ENCODE data around the gene FOXC2.
"Not testable (repeated sequence)": the region's sequence is repeated elsewhere in the genome, so short reads cannot be mapped to it uniquely, and the experiment has no call there.

The FOXC2 gene

DNA sequence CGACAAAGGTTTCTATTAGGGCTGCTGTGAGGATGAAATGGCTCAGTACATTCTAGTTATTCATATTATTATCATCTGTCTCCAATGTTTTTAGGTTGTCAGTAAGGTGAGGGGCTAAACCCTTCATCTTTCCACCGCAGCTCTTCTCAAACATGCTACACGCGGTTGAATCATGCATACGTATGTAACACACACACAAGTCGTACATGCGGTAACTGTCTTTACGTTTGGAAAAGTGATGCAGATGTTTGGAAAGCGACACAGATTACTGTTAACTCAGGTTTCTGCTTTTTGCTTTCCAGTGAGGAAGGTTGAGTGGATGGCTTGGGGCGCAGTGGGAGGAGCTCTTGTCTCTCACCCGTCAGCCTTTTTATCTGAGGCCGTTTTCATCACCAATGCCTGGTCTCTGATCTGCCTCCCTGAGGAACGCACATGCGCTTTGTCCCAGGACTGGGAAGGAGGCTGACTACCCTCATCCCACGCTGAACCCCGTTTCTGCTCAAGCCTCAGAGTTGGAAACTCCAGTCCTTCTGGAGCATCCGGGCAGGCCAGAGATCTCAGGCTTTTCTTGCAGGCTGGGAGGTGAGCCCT is 8.6 kb downstream of the FOXC2 start:
- DNase-seq, result no peak

DNA sequence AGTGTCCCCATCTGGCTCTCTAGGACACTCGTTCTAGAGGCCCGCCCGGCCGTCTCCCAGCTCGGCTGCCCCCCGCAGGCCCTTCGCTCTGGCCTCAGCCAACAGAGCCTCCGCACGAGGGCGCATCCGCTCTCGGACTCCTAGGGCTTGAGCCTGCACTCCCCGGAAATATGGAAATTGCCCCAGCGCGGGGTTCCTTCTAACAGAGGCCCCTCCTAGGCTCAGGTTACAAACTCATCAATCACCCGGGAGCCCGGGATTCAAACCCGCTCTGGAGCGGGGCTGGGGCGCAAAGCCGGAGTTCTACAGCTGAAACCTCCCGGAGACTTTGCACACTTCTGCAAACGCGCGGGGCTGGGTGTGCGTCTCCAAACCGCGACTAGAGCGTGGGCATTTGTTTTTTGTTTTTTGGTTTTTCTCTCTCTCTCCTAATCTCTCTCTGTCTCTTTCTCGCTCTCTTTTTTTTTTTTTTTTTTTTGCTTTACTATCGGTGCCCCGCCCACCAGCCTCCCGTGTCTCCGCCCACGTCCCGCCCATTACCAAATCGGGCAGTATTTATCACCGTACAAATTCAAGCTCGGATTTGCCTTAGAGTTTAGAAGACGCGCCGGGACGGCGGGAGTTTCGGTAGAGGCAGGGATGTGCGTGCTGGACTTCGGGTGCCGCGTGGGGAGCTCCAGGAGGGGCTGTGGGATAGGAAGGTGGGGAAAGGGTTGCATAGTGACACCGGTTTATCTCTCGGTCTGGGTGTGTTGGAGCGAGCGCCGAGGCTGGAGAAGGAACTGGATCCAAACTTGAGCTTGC is 9.3 kb downstream of the FOXC2 start:
- DNase-seq, result peak; percentile 14

DNA sequence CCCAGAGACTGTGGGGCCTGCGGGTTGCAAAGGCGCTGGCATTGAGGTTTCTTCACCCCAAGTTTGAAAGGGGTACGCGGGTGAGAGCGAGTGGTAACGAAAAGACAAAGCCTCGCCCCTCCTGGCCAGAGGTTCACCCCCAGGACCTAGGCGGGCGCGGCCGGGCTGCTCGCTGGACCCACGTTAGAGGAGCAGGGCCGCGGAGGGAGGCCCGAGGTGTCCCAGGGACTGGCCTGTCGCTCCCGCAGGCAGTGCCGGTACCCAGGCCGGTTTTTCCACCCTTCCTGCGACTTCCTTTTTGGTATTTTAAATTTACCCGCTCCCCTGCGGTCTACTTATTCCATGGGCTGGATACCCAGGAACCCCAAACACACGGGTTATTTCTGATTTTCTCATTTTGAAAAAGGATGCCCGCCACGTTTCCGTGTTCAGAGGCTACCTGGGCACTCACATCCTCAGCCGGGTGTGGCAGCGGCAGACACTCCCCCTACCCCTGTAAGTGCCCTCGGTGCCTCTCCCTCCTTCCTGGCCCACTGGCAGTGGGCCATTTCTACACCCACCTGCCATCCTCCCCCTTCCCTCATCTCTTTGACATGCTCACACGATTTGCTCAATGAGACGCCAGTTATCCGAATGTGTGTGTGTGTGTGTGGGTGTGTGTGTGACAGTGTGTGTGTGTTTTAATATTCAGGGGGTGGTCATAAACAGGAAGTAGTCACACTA is 10.1 kb downstream of the FOXC2 start:
- no peak for DNase-seq

DNA sequence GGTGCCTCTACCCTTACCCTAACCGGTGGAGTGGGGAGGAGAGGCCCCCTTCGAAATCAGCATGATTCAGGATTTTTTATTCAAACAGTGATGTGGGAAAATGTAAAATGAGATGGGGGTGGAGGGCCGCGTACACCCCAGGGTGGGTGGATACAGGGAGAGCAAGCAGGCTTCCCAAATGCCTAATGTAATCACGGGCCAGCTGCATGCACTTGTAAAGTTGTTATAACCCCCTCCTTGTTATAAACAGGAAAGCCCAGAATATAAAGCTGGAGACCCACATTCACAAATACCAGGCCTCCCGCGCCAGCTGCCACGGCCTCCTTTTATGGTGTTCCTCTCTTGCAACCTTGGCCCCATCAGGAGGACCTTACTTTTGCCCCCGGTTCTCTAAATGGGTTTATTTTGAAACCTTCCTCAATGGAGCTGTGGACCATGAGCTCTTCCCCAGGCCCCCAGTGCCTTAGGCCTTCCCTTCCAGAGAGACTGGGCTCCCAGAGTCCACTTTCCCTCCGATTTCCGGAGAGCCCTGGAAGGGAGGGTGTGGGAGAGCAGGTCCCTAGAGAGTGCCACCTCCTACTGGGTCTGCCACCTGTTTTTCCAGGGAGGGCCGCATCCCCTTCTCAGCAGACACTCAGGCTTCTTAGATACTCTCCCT is 10.8 kb downstream of the FOXC2 start:
- DNase-seq, result no peak

DNA sequence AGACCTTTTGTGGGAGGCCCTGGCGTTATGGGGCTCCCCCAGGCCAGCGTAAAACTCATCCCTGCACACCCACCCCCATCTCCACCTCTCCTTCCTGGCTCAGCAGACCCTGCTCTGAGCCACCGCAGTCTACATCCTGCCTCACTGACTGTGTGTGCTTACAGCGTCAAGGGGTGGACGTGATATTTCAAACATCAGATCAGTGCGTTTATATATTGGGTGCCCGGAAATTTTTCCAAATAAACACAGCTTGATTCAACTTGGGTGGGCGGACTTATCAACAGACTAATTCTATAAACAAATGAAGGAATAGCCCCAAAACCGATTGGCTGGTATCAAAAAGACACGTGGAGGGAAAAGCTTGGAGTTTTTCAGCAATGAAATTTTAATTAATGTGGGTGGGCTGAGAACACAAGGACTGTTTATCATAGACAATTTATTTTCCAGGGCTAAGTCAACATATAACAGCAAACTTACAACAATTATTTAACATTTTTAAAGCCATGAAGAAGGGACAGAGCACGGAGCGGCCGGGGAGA is 11.5 kb downstream of the FOXC2 start, which contains the start of gene FOXL1:
Gene FOXL1 (plus strand): TSS at position 489 of the 539 bp plus-strand sequence. CDS start 175 bp downstream, outside the sequence.
- no peak for DNase-seq

DNA sequence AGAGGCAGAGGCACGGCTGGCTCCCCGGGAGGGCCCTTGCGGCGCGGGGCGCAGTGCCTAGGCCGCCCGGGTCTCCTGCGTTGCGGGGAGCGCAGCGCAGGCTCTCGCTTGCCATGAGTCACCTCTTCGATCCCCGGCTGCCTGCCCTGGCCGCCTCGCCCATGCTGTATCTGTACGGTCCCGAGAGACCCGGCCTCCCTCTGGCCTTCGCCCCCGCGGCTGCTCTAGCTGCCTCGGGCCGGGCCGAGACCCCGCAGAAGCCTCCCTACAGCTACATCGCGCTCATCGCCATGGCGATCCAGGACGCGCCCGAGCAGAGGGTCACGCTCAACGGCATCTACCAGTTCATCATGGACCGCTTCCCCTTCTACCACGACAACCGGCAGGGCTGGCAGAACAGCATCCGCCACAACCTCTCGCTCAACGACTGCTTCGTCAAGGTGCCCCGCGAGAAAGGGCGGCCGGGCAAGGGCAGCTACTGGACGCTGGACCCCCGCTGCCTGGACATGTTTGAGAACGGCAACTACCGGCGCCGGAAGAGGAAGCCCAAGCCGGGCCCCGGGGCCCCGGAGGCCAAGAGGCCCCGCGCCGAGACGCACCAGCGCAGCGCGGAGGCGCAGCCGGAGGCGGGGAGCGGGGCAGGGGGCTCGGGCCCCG is 12.1 kb downstream of the FOXC2 start:
- no peak for DNase-seq

DNA sequence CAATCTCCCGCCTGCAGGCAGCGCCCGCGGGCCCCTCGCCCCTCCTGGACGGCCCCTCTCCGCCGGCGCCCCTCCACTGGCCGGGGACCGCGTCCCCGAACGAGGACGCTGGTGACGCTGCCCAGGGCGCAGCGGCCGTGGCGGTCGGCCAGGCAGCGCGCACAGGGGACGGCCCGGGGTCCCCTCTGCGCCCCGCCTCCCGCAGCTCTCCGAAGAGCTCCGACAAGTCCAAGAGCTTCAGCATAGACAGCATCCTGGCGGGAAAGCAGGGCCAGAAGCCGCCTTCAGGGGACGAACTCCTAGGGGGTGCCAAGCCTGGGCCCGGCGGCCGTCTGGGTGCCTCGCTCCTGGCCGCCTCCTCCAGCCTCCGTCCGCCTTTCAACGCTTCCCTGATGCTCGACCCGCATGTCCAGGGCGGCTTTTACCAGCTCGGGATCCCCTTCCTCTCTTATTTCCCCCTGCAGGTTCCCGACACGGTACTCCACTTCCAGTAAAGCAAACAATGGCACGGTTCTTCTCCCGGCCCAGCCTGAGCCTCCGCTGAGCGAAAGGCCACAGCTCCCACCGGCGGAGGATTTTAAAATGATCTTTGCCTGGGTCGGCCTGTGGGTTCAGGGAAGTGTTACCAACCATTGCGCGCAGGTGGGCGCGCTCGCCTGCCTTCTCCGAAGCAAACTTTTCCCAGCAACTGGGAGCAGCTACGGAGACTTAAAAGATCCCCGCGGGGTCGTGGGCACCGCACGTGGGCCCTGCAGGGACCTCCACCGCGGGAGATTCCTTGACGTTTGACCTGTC is 12.8 kb downstream of the FOXC2 start:
- DNase-seq, result no peak

DNA sequence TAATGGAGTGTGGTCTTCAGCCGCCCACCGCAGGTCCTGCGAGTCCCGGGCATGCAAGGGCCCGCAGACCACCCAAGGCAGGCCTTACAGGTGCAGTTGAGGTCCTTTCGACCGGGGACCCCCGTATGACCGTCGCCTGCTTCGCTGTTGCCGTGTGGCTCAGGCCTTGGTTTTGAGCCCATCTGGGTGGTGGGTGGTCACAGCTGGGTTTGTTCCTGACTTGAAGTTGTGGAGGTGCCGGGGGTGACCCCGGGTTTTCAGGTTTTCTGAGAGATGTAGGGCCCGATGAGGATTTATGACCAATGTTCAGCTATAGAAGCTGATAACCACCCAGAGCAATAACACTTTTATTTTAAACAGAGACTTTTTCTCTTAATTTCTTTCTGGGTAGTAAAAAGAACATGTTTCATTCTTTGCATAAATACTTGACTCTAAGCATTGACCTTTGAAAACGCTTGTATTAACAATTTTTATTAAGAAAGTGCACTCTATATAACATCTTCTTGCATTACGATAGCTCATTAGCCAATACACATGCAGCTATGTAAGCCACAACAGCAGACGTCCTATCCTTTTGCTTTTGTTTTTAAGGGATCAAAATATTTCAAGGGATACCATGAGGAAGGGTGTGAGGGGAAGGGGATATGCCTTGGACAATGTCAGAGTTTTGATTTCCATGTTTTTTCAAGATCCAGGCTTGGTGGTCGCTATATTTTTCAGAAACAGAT is 13.6 kb downstream of the FOXC2 start:
- no peak for DNase-seq

DNA sequence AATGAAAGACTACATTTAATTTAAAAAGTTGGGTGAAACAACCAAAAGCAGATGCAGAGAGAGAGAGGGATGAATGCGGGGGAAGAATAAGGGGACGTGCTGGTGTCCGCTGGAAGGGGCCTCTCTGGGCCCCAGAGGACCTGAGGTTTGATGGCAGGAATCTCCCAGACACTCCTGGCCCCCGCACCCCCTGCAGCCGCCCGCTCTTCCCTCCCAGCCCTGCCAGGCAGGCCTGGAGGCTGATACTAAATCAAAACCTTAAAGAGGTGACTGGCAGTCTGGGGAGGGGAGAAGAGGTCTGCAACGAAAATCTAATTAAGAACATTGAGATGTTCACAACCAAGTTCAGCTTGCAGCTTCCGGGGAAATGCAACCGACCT is 14.2 kb downstream of the FOXC2 start:
- no peak for DNase-seq

DNA sequence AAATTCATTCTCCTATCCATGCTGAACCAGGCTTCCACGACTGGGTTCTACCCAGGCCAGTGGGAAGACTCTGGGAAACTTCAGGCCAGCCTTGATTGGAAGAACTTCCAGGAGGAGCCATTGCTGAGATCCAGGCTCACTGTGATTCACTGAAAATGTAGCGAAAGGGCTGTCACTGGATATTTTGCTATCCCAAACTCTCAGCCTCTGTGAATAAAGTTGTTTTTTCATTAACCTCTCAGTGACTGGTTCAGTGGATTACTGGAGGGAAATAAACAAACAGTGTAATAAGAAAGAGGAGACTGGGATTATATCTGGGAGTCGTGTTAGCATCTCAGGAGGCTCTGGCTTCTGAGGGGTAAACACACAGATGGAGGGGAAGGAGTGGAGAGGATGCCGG is 14.8 kb downstream of the FOXC2 start:
- DNase-seq, result no peak

DNA sequence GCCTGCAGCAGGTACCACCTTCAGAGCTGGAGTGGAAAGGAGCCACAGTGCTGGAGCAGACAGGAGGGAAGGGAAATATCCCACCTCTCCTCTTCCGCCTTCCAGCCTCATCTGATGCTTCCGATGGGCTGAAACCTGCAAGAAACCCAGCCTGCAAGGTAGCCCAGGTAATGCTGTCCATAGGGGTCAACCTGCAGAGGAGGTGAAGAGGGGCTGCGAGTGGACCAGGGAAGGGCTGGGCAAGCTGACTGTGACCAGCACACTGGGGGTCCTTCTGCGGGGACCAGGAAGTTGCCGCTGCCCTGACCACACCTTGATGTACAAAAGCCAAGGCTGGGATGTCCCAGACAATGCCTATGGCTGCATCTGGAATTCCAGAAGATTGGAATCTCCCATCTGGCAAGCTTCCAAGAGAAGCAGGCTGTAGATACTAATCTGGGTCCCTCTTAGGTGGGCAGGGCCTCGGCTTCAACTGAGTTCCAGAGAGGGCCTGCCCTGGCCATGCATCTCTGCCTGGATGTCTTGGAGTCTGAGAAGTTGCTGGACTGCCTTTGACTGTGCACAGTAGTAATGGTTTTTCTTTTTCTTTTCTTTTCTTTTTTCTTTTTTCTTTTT is 17.5 kb downstream of the FOXC2 start:
- no peak for DNase-seq

DNA sequence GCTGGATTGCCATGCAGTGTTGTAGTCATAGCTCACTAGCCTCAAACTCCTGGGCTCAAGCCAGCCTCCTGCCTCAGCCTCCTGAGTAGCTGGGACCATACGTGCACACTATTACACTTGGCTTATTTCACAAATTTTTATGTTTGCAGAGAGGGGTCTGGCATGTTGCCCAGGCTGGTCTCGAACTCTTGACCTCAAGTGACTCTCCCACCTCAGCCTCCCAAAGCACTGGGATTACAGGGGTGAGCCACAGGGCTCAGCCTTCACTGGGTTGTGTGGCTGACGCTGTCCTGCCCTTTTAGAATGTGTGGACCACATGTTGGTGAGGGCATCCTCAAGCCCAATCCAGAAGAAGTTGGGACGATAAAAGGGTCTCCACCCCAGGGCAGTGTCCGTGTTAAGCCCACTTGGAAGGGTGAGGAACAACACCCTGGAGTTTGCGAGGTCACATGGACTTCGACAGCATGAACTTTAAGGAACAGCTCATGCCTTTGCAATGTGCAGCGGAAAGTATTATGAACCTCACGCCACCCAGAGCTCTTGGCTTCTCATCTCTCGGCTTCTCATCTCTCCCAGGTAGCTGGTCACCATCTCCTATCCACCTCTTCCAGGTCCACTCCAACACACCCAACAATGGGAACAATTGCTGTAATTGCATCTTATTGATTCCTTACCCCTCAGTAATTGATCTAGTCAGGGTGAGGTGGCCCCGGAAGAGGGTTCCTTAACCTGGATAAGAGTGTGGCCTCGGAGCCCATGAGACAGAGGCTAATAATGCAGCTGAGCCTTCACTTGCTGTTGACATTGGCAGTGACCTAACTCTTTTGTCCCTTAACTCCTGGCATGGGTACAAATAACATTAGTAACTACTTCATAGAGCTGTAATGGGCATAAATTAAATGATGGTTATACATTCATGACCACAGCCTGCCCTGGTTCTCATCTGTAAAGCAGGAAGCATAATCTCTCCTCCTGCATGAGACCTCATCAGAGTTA is 18.4 kb downstream of the FOXC2 start:
- no peak for DNase-seq

DNA sequence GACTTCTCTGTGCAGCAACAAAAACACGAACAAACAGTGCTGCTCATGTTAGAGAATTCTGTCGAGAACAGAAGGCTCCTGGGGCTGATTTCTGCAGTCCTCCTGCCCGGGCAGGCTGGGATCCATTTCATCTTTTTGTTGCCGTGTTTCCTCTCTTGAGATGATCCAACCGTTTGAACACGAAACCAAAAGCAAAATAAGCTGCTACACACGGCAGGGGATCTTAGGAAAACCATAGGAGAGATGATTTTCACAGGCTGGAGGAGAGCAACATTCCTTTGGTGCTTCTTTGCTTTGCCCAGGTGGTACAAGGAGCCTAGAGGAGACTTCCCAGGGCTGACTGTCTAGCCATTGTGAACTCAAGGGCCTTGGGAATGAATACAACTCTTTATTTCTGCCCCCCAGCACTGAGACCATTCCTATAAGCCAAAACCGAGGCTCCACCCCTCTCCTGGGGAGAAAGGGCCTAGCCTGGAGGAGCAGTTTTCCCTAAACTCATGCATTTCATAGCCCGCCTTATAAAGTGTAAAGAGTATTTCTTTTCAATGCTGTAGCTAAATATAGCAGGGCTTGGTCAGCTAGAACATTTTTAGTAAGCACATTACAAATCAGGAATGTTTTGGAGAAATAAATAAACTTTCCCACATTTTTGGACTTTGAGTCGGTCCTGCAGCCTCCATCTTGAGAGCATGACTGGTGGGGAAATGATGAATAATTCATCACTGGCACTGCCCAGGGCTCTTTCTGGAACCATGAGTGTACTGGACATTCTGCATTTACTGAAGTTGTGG is 19.4 kb downstream of the FOXC2 start:
- DNase-seq, result no peak

DNA sequence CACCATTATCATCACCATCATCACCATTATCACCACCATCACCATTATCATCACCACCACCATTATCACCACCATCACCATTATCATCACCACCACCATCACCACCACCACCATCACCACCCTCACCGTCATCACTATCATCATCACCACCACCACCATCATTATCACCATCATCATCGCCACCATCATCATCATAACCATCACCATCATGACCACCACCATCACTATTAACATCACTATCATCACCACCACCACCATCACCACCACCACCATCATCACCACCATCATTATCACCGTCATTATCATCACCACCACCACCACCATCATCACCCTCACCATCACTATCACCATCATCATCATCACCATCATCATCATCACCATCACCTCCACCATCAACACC is 20.9 kb downstream of the FOXC2 start:
- no peak for DNase-seq

DNA sequence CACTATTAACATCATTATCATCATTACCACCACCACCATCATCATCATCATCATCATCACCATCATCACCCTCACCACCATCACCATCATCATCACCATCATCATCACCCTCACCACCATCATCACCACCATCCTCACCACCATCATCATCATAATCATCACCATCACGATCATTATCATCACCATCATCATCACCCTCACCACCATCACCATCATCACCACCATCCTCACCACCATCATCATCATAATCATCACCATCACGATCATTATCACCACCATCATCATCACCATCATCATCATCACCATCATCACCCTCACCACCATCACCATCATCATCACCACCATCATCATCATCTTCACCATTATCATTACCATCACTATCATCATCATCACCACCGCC is 21.3 kb downstream of the FOXC2 start:
- not testable (repeated sequence) for DNase-seq

DNA sequence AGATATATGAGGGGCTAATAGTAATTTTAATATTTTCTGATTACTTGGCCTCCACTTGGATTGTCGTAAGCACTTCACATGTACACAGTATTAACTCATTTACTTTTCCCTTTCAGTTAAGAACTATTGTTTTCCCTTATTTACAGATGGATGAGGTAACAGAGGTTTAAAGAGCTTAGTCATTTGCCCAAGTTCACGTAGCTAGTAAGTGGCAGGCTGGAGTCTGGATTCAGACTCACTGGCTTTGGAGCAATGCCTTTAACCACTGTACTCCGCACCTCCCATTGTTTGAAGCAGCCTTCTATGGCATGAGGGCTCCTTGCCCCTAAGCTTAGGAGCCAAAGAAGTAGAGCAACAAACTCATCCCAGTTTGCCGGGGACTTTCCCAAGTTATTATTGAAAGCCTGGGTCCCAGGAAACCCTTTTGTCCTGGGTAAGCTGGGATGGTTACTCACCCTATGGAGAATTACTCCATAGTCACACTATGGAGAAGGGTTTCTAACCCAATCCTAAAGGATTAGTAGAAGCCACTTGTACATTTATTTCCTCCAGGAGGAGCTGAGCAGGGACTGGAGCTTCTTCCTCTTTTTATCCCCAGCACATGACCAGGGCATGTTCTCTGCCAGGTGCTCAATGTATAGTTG is 24.0 kb downstream of the FOXC2 start:
- DNase-seq, result no peak

DNA sequence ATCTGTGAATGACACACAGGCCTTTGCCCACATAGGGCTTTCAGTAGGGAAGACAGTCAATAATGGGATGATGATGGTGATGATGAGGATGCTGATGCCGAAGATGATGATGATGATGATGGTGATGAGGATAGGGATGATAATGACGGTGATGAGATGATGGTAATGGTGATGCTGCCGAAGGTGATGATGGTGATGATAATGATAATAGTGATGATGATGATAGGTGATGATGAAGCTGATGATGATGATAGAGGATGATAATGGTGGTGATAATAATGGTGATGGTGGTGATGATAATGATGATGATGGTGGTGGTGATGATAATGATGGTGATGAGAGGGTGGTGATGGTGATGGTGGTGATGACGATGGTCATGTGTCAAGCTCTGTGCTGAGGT is 24.6 kb downstream of the FOXC2 start:
- no peak for DNase-seq

Measured in CD4-positive, alpha-beta T cell treated with Interferon gamma for 1 hour (primary cell).